ENCODE data around the gene OTOA.
"Not testable (repeated sequence)": the region's sequence is repeated elsewhere in the genome, so short reads cannot be mapped to it uniquely, and the experiment has no call there.

OTOA gene

DNA sequence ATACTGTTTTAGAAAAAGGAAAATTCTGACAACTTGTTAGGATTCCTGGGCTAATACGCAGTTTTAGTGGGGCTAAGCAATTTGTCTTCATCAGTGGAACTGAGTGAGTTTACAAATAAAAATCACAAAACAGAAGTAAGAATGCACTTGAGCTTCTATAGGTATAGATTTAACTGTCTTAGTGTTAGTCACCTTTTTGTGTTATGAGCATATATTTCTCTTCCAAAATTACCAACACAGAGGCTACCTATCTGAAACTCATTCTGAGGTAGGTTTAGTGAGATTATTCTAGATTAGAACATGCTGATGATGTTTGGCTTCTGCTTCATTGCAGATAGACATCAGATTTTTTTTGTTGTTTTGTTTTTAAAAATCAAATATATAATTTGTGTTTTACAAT is 41.2 kb upstream of the OTOA start:
- CTCF ChIA-PET: interaction anchor here (0.8 to 1.7 kb wide), 3 partner anchors 12 to 35 kb away, joined by 3 to 4 read pairs (median 4); no protein-coding TSS in a partner anchor
- H3K4me3 ChIP-seq (ENCODE audit: low read depth, low read length): no peak overlapping the region
- POLR2A ChIA-PET: no interaction called here
- DNase-seq (ENCODE audit: low read depth, low spot score): no peak
- no peak for TF ChIP-seq CTCF (IDR thresholded peaks at IDR 0.05; ENCODE audit: insufficient read depth, low read length, missing control alignments)

DNA sequence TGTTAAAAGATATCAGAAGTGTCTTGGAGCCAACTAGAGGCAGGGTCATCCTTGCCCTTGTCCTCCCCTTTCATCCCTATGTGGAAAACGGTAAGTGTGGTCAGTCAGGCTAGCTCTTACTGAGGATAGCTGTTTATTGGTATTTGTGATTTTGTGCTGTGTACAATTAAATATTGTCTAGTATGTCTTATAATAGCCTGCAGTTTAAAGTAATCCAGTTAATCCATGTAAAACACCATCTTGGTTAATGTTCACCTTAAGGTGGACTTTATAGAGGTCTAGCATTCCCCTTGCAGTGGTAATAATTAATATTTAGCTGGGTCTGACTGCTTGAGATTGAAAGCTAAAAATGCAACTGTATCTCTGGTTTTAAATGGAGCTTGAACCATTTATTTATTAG is 38.7 kb upstream of the OTOA start:
- no peak for DNase-seq (ENCODE audit: low read depth, low spot score)
- no peak overlapping the region for H3K4me3 ChIP-seq (ENCODE audit: low read depth, low read length)
- TF ChIP-seq CTCF (IDR thresholded peaks at IDR 0.05; ENCODE audit: insufficient read depth, low read length, missing control alignments): no peak
- ChIA-PET CTCF (interaction anchor here (0.6 to 1.2 kb wide), 3 partner anchors 13 to 41 kb away, joined by 3 read pairs; no protein-coding TSS in a partner anchor), POLR2A (no interaction called here)

GRCh38 chr16:21626659-21627277 is 37.0 kb upstream of the OTOA start:
- no peak for TF ChIP-seq CTCF (IDR thresholded peaks at IDR 0.05; ENCODE audit: insufficient read depth, low read length, missing control alignments)
- H3K4me3 ChIP-seq (ENCODE audit: low read depth, low read length): peak overlapping the region; percentile 21; the same call in 1 of the 2 replicates
- ChIA-PET CTCF (interaction anchor here (0.8 to 1.2 kb wide), 2 partner anchors 15 to 45 kb away, joined by 3 to 4 read pairs; no protein-coding TSS in a partner anchor), POLR2A (interaction anchor here (0.7 kb wide), 1 partner anchor 10 kb away, joined by 3 read pairs; no protein-coding TSS in a partner anchor)
- peak; percentile 79 for DNase-seq (ENCODE audit: low read depth, low spot score)

- no peak overlapping the region for H3K4me3 ChIP-seq (ENCODE audit: low read depth, low read length)
- DNase-seq (ENCODE audit: low read depth, low spot score): no peak
- POLR2A ChIA-PET: no interaction called here
- TF ChIP-seq CTCF (IDR thresholded peaks at IDR 0.05; ENCODE audit: insufficient read depth, low read length, missing control alignments): no peak
- CTCF ChIA-PET: interaction anchor here (0.7 to 1.3 kb wide), 3 partner anchors 13 to 29 kb away, joined by 4 to 5 read pairs (median 4); no protein-coding TSS in a partner anchor
Measured at GRCh38 chr16:21628121-21628726, 35.5 kb upstream of the OTOA start.

DNA sequence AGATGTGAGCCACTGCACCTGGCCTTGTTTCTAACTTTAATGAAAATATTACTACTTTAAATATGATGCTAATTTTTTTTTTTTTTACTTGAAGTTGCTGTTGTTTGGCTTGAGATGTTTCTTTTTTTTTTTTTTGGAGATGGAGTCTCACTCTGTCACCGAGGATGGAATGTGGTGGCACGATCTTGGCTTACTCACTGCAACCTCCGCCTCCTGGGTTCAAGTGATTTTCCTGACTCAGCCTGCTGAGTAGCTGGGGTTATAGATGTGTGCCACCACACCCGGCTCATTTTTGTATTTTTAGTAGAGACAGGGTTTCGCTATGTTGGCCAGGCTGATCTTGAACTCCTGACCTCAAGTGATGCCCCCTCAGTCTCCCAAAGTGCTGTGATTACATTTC is 35.0 kb upstream of the OTOA start:
- DNase-seq (ENCODE audit: low read depth, low spot score): no peak
- no peak overlapping the region for H3K4me3 ChIP-seq (ENCODE audit: low read depth, low read length)
- CTCF ChIA-PET: interaction anchor here (0.7 to 1.8 kb wide), 5 partner anchors 10 to 28 kb away, joined by 4 to 11 read pairs (median 5); no protein-coding TSS in a partner anchor
- POLR2A ChIA-PET: interaction anchor here (0.7 kb wide), 1 partner anchor 23 kb away, joined by 7 read pairs; no protein-coding TSS in a partner anchor
- no peak for TF ChIP-seq CTCF (IDR thresholded peaks at IDR 0.05; ENCODE audit: insufficient read depth, low read length, missing control alignments)

DNA sequence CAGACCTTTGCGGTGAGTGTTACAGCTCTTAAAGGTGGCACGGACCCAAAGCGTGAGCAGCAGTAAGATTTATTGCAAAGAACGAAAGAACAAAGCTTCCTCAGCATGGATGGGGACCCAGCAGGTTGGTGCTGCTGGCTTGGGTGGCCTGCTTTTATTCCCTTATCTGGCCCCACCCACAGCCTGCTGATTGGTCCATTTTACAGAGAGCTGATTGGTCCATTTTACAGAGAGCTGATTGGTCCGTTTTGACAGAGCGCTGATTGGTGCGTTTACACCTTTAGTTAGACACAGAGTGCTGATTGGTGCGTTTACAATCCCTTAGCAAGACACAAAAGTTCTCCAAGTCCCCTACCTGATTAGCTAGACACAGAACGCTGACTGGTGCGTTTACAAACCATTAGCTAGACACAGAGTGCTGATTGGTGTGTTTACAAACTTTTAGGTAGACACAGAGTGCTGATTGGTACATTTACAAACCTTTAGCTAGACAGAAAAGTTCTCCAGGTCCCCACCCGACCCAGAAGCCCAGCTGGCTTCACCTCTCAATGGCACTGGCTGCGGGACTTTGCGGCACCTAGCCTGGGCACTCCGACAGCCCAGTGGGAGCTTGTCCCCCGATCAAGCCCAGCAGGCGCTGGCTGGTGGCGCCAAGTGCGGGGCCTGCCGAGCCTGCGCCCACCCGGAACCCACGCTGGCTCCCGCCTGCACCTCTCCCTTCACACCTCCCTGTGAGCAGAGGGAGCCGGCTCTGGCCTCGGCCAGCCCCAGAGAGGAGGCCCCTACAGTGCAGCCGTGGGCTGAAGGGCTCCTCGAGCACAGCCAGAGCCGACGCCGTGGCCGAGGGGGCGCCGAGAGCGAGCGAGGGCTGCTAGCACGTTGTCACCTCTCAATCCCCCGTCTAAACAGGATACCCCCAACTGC is 33.9 kb upstream of the OTOA start:
- CTCF ChIA-PET: interaction anchor here (1.0 to 2.5 kb wide), 6 partner anchors 9 to 27 kb away, joined by 4 to 13 read pairs (median 5); no protein-coding TSS in a partner anchor
- DNase-seq (ENCODE audit: low read depth, low spot score); POLR2A ChIA-PET; H3K4me3 ChIP-seq (ENCODE audit: low read depth, low read length): not testable (repeated sequence)

GRCh38 chr16:21630866-21631265 is 32.9 kb upstream of the OTOA start:
- POLR2A ChIA-PET; H3K4me3 ChIP-seq (ENCODE audit: low read depth, low read length); DNase-seq (ENCODE audit: low read depth, low spot score): not testable (repeated sequence)
- CTCF ChIA-PET: interaction anchor here (1.1 to 2.5 kb wide), 2 partner anchors 11 to 26 kb away, joined by 4 to 13 read pairs; no protein-coding TSS in a partner anchor

DNA sequence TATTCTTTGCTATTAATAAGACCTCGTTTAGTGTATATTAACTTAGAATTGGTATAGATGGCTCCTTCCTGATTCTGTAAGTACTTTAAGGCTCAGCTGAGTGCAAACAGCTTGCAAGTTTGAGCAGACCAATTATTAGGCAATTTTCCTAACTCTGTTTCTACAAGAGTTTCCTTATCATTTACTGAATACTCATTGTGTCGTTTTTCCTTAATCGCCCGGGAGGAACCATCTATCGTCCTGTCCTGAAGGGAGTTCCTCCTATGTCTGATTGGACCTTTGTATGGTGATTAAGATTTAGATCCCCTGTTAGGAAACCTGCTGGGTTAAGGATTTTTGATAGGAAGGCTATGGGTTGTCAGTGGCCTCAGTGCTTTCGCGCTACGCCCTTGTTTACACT is 32.4 kb upstream of the OTOA start:
- H3K4me3 ChIP-seq (ENCODE audit: low read depth, low read length); DNase-seq (ENCODE audit: low read depth, low spot score); POLR2A ChIA-PET: not testable (repeated sequence)
- CTCF ChIA-PET: interaction anchor here (1.1 to 2.5 kb wide), 2 partner anchors 11 to 26 kb away, joined by 4 to 13 read pairs; no protein-coding TSS in a partner anchor

GRCh38 chr16:21631951-21632575 is 31.7 kb upstream of the OTOA start:
- POLR2A ChIA-PET; DNase-seq (ENCODE audit: low read depth, low spot score); H3K4me3 ChIP-seq (ENCODE audit: low read depth, low read length); CTCF ChIA-PET: not testable (repeated sequence)
